Measurements from ENCODE around the gene FGF12.

FGF12 gene

DNA sequence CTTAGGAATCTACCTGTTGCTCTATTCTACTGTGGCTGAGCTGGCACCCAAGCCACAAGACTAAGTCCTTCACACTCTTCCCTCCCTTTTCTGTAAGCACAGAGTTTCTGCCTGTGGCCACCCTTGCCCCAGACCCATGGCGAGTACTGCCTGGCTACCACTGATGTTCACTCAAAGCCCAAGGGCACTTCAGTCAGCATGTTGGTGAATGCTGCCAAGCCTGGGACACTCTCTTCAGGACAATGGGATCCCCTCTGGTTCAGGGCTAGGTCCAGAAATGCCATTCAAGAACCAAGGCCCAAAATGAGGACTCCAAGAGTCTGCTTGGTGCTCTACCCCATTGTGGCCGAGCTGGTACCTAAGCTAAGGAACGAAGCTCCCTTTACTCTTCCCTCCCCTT is 184.2 kb downstream of the FGF12 start:
- no peak overlapping the region for H3K4me3 ChIP-seq (ENCODE audit: low read depth, low read length)
- in situ Hi-C loops (cut with HindIII; ENCODE audit: low sequenced_read_pairs): no loop called here
- DNase-seq (ENCODE audit: low read depth): no peak
- TF ChIP-seq, protein P1, sequence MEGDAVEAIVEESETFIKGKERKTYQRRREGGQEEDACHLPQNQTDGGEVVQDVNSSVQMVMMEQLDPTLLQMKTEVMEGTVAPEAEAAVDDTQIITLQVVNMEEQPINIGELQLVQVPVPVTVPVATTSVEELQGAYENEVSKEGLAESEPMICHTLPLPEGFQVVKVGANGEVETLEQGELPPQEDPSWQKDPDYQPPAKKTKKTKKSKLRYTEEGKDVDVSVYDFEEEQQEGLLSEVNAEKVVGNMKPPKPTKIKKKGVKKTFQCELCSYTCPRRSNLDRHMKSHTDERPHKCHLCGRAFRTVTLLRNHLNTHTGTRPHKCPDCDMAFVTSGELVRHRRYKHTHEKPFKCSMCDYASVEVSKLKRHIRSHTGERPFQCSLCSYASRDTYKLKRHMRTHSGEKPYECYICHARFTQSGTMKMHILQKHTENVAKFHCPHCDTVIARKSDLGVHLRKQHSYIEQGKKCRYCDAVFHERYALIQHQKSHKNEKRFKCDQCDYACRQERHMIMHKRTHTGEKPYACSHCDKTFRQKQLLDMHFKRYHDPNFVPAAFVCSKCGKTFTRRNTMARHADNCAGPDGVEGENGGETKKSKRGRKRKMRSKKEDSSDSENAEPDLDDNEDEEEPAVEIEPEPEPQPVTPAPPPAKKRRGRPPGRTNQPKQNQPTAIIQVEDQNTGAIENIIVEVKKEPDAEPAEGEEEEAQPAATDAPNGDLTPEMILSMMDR (IDR thresholded peaks at IDR 0.05; ENCODE audit: low read depth, low read length, missing control alignments): no peak

GRCh38 chr3:192516820-192517219 is 210.5 kb downstream of the FGF12 start:
- TF ChIP-seq, protein P1 (IDR thresholded peaks at IDR 0.05; ENCODE audit: low read depth, low read length, missing control alignments): no peak
- no peak overlapping the region for H3K4me3 ChIP-seq (ENCODE audit: low read depth, low read length)
- in situ Hi-C loops (cut with HindIII; ENCODE audit: low sequenced_read_pairs): no loop called here
- DNase-seq (ENCODE audit: low read depth): no peak

GRCh38 chr3:192515664-192516045 is 211.7 kb downstream of the FGF12 start:
- in situ Hi-C loops (cut with HindIII; ENCODE audit: low sequenced_read_pairs): no loop called here
- H3K4me3 ChIP-seq (ENCODE audit: low read depth, low read length): no peak overlapping the region
- no peak for DNase-seq (ENCODE audit: low read depth)
- TF ChIP-seq, protein P1 (IDR thresholded peaks at IDR 0.05; ENCODE audit: low read depth, low read length, missing control alignments): no peak

GRCh38 chr3:192514754-192515663 is 212.3 kb downstream of the FGF12 start:
- in situ Hi-C loops (cut with HindIII; ENCODE audit: low sequenced_read_pairs): no loop called here
- no peak for DNase-seq (ENCODE audit: low read depth)
- peak overlapping the region; percentile 35 for H3K4me3 ChIP-seq (ENCODE audit: low read depth, low read length)
- TF ChIP-seq, protein P1 (IDR thresholded peaks at IDR 0.05; ENCODE audit: low read depth, low read length, missing control alignments): peak; percentile 26

GRCh38 chr3:192514081-192514753 is 213.1 kb downstream of the FGF12 start:
- TF ChIP-seq, protein P1 (IDR thresholded peaks at IDR 0.05; ENCODE audit: low read depth, low read length, missing control alignments): peak; percentile 38
- in situ Hi-C loops (cut with HindIII; ENCODE audit: low sequenced_read_pairs): no loop called here
- DNase-seq (ENCODE audit: low read depth): peak; percentile 35
- peak overlapping the region; percentile 35 for H3K4me3 ChIP-seq (ENCODE audit: low read depth, low read length)

GRCh38 chr3:192505731-192506130 is 221.6 kb downstream of the FGF12 start:
- DNase-seq (ENCODE audit: low read depth): no peak
- TF ChIP-seq, protein P1 (IDR thresholded peaks at IDR 0.05; ENCODE audit: low read depth, low read length, missing control alignments): no peak
- in situ Hi-C loops (cut with HindIII; ENCODE audit: low sequenced_read_pairs): no loop called here
- no peak overlapping the region for H3K4me3 ChIP-seq (ENCODE audit: low read depth, low read length)

Data from astrocyte of the cerebellum (primary cell).